Lower lobe of right lung (tissue), 2 donors: ENCODE data around the gene CHD6. TPM values are rescaled to one million over a fixed set of nuclear protein-coding genes. Genes with fewer than 3 reads are reported as not detected.

Experiments
- ATAC-seq, 2 donors: fragments of 200-7000 bp; cut with Tn5 transposase; one replicate each; pipeline ENCODE4 v1.9.1; 2020 to 2022; ENCODE audit warnings: mild to moderate bottlenecking in 2 of 2, moderate library complexity in 2 of 2
- DNase-seq: peaks from one replicate; pipeline ENCODE4 v3.0.0-alpha.2; 2020
- H3K27ac ChIP-seq: fragments of 200-600 bp; one replicate; pipeline ENCODE4 v1.8.0; 2022
- H3K27me3 ChIP-seq: fragments of 200-600 bp; one replicate; pipeline ENCODE4 v1.8.0; 2022; ENCODE audit warnings: low read depth
- H3K36me3 ChIP-seq: fragments of 200-600 bp; one replicate; pipeline ENCODE4 v1.8.0; 2022; ENCODE audit warnings: mild to moderate bottlenecking
- H3K4me1 ChIP-seq: fragments of 200-600 bp; one replicate; pipeline ENCODE4 v1.8.0; 2022
- H3K4me3 ChIP-seq: fragments of 200-600 bp; one replicate; pipeline ENCODE4 v1.8.0; 2022; ENCODE audit warnings: mild to moderate bottlenecking
- H3K9me3 ChIP-seq: fragments of 200-600 bp; one replicate; pipeline ENCODE4 v1.8.0; 2022
- CTCF ChIP-seq: fragments of 200-600 bp; IDR thresholded peaks from one replicate; pipeline ENCODE4 v1.8.0; 2022; ENCODE audit warnings: antibody characterized with exemption, mild to moderate bottlenecking
- intact Hi-C: fragments of 100-400 bp; cut with DNase I; formaldehyde crosslinking; loops from one replicate; pipeline ENCODE4 v1.11.0; 2022
- total RNA-seq: library from RNA; stranded (reverse); fragmentation: NEBNext Ultra II Directional; extraction: Animal tissue kit (Norgen Biotek cat#: 25700); gene quantifications from one replicate; pipeline ENCODE4 v1.2.1, GENCODE V29; 2021
- donor health status: DM: no; HTN: yes; CAD: no; lungs with severe emphysema.

The CHD6 gene
- total RNA-seq, 1 donor from 2014 or later: 43.6 TPM

DNA sequence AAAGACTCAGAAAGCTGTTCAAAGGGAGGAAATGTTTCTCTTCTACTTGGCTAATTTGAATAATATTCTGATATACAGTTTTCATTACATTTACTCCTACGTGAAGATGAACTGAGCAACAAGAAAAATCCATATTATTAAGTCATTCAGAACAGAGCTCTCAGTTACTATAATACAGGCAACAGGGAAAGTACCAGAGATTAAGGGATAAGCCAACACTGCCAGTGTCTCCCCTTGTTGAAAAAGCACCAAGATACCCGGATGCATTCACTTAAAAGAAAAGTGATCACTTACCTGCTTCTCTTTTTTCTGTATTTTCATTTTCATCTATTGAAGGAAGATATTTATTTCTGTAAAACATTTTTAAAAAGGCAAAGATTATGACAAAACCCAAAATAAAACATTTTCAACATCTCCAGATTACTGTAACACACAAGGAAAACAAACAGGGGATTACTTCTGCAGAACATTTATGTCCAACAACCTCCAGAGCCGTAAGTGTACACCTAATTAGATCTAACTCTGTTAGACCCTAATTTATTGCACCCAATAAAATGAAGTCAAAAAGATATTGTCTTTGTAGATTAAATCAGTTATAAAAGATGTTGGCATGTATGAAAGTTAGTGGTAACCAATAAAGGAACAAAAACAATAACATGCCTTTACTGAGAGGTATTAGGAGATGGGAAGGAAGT lies 67.0 kb downstream of the CHD6 start:
- no peak for ATAC-seq
- H3K36me3 ChIP-seq: no peaks in the 10 kb centered on the region
- no peak overlapping the region for H3K27ac ChIP-seq
- H3K4me3 ChIP-seq: no peak overlapping the region
- intact Hi-C loops: no loop called here
- peaks cover 7% of the 10 kb centered on the region for H3K4me1 ChIP-seq
- no peak for DNase-seq
- TF ChIP-seq CTCF: no peak
- H3K9me3 ChIP-seq: no peaks in the 10 kb centered on the region
- no peaks in the 10 kb centered on the region for H3K27me3 ChIP-seq

DNA sequence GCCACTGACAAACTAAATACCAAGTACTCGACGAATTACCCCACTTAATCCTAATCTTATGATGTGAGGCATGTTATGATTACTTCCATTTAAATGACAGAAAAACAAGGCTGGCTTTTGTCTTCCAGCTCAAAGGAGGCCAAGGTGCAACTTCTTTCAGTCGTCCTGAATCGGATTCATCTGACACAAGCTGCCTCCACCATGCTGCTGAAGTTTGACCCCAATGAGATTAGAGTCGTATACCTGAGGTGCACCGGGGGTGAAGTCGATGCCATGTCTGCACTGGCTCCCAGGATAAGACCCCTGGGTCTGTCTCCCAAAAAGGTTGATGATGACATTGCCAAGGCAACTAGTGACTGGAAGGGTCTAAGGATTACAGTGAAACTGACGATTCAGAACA lies 71.0 kb downstream of the CHD6 start:
- Histone ChIP-seq H3K27me3 (no peaks in the 10 kb centered on the region), H3K4me3 (no peak overlapping the region), H3K27ac (no peak overlapping the region), H3K9me3 (no peaks in the 10 kb centered on the region), H3K4me1 (peaks cover 7% of the 10 kb centered on the region), H3K36me3 (no peaks in the 10 kb centered on the region)
- intact Hi-C loops: no loop called here
- DNase-seq (no peak), ATAC-seq (no peak)
- TF ChIP-seq CTCF: no peak

DNA sequence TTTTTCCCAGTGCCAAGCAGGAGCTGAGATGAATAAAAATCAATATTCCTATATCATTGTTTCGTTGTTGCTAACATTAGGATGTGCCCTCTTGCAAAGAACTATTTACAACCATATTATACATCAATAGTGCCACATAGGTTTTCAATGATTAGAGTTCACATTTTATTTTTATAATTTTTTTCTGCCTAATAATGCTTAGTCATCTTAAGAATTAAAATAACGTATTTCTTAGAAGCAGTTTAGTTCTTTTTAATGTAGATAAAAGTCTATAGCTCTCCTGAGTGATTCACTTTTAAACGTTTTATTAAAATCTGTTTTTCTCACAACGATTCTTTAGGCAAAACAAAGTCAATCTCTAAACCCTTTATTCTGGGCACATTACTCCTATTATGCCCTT lies 71.6 kb downstream of the CHD6 start:
- intact Hi-C loops: no loop called here
- no peaks in the 10 kb centered on the region for H3K9me3 ChIP-seq

DNA sequence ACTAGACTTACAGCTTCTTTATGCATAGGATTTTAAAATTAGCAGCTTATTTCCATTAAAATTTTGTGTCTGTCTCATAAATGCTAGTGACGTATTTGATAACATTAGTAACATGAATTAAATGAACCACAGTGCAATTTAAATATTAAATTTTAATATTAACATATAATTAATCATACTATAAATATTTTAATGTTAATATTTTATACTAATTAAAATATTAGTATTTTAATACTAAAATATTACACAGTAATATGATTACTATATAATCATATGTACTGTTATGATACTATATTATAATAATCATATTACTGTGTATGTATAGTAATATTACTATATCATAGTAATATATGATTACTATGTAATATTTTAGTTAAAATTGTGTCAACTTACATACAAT lies 73.7 kb downstream of the CHD6 start:
- H3K27ac ChIP-seq: no peak overlapping the region
- DNase-seq (no peak), ATAC-seq (no peak)
- peaks cover 7% of the 10 kb centered on the region for H3K36me3 ChIP-seq
- no peak for TF ChIP-seq CTCF
- no peaks in the 10 kb centered on the region for H3K4me1 ChIP-seq
- H3K27me3 ChIP-seq: no peaks in the 10 kb centered on the region
- H3K4me3 ChIP-seq: no peak overlapping the region
- H3K9me3 ChIP-seq: no peaks in the 10 kb centered on the region
- intact Hi-C loops: no loop called here

More for the DNA sequence above, 71.6 kb downstream of the CHD6 start:
- peaks cover under 1% of the 10 kb centered on the region for H3K4me1 ChIP-seq
- no peak overlapping the region for H3K27ac ChIP-seq
- H3K4me3 ChIP-seq: no peak overlapping the region
- no peak for DNase-seq
- TF ChIP-seq CTCF: no peak
- no peaks in the 10 kb centered on the region for H3K27me3 ChIP-seq
- H3K36me3 ChIP-seq: no peaks in the 10 kb centered on the region
- no peak for ATAC-seq

DNA sequence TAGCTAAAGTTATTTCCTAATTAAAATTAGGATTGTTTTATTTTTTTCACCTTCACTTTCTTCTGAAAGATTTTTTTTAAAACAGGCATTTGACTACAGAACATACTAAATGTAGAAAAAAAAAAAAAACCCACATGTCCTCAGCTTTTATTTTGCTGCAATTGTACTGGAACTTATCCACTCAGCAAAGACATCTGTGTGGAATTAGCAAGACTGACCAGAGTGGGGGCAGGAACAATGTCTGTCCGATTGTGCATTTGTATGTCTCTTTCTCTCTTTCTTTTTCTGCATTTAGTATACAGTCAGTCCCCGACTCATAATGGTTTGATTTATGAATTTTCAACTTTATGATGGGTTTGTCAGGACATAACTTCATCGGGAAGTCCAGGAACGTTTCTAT lies 77.3 kb downstream of the CHD6 start:
- ATAC-seq (no peak), DNase-seq (no peak)
- Histone ChIP-seq H3K27ac (no peak overlapping the region), H3K27me3 (no peaks in the 10 kb centered on the region), H3K36me3 (peaks cover 7% of the 10 kb centered on the region), H3K9me3 (no peaks in the 10 kb centered on the region), H3K4me3 (no peak overlapping the region), H3K4me1 (no peaks in the 10 kb centered on the region)
- intact Hi-C loops: no loop called here
- TF ChIP-seq CTCF: no peak
